Endodermal cell (in vitro differentiated cells): ENCODE results near the gene CPTP. TPM values are rescaled to one million over a fixed set of nuclear protein-coding genes. Genes with fewer than 3 reads are reported as not detected.

Experiments used
- DNase-seq: peaks from one replicate; pipeline ENCODE4 v3.0.0-alpha.2; 2017
- H3K27ac ChIP-seq: 2 replicates; pipeline ENCODE4 v1.5.1; 2013; ENCODE audit warnings: mild to moderate bottlenecking, low read depth, low read length, moderate library complexity
- H3K27me3 ChIP-seq: 2 replicates; pipeline ENCODE4 v1.6.1; 2013; ENCODE audit warnings: mild to moderate bottlenecking, low read length, moderate library complexity; ENCODE audit not compliant: insufficient read depth, control insufficient read depth, poor library complexity, severe bottlenecking
- H3K36me3 ChIP-seq: 2 replicates; pipeline ENCODE4 v1.7.0; 2013; ENCODE audit warnings: mild to moderate bottlenecking, low read length, moderate library complexity; ENCODE audit not compliant: control insufficient read depth, insufficient read depth
- H3K4me1 ChIP-seq: one replicate; pipeline ENCODE4 v1.7.0; 2013; ENCODE audit warnings: low read length; ENCODE audit not compliant: control insufficient read depth, insufficient read depth
- H3K4me3 ChIP-seq: 2 replicates; pipeline ENCODE4 v1.5.1; 2013; ENCODE audit warnings: mild to moderate bottlenecking, low read length, moderate library complexity
- H3K9ac ChIP-seq: 2 replicates; pipeline ENCODE4 v1.6.1; 2013; ENCODE audit warnings: mild to moderate bottlenecking, low read length, moderate library complexity; ENCODE audit not compliant: poor library complexity, severe bottlenecking; ENCODE audit errors: extremely low read depth
- H3K9me3 ChIP-seq: 2 replicates; pipeline ENCODE4 v1.6.1; 2013; ENCODE audit warnings: mild to moderate bottlenecking, low read length, moderate library complexity; ENCODE audit not compliant: control insufficient read depth
- H3K27ac Mint-ChIP-seq: 2 replicates; pipeline ENCODE4 v1.8.0; 2020; ENCODE audit warnings: mixed read lengths
- H3K27me3 Mint-ChIP-seq: 2 replicates; pipeline ENCODE4 v1.8.0; 2021; ENCODE audit warnings: mild to moderate bottlenecking, mixed read lengths; ENCODE audit not compliant: insufficient read depth
- H3K36me3 Mint-ChIP-seq: 2 replicates; pipeline ENCODE4 v1.8.0; 2020; ENCODE audit warnings: low read depth, mixed read lengths
- H3K4me1 Mint-ChIP-seq: 2 replicates; pipeline ENCODE4 v1.8.0; 2020; ENCODE audit warnings: mixed read lengths
- H3K4me3 Mint-ChIP-seq: 2 replicates; pipeline ENCODE4 v1.8.0; 2020; ENCODE audit warnings: mild to moderate bottlenecking, moderate library complexity, mixed read lengths
- H3K9me3 Mint-ChIP-seq: 2 replicates; pipeline ENCODE4 v1.8.0; 2020; ENCODE audit warnings: mild to moderate bottlenecking, mixed read lengths
- CTCF ChIP-seq: fragments of 200-600 bp; sonication (generic); conservative IDR thresholded peaks from 2 replicates; pipeline ENCODE4 v1.5.0; 2021; ENCODE audit warnings: antibody characterized with exemption, mild to moderate bottlenecking
- WGBS, 2 experiments: methylation state at CpG; one replicate each; pipeline versions ENCODE4 v1.1.5 to v1.1.7; 2013; ENCODE audit warnings: missing lambda C conversion rate in 2 of 2, mixed read lengths in 1 of 2; ENCODE audit not compliant: insufficient coverage in 1 of 2, insufficient read length in 1 of 2; 5-methylcytosine and 5-hydroxymethylcytosine counted together
- total RNA-seq, 2 donors: library from RNA; stranded (reverse); fragmentation: NEBNext Ultra II Directional in 1 of 2; extraction: Animal tissue kit (Norgen Biotek cat#: 25700) in 1 of 2; gene quantifications; 2 replicates in 1 of 2; 3 replicates in 1 of 2; pipeline ENCODE4 v1.2.1, GENCODE V29; 2021

The CPTP gene
- total RNA-seq, 2 donors from 2014 or later, result 12.0 to 13.6 TPM

GRCh38 chr1:1348420-1349255 lies 24.0 kb downstream of the CPTP start:
- Mint-ChIP-seq H3K4me3 (peak overlapping the region; percentile 67), H3K36me3 (no peaks in the 10 kb centered on the region), H3K9me3 (no peaks in the 10 kb centered on the region), H3K4me1 (peaks cover 10% of the 10 kb centered on the region), H3K27me3 (no peaks in the 10 kb centered on the region), H3K27ac (no peak overlapping the region)
- peak overlapping the region; percentile 90 for H3K4me3 ChIP-seq
- peaks cover 8% of the 10 kb centered on the region for H3K4me1 ChIP-seq
- peak overlapping the region; percentile 63 for H3K9ac ChIP-seq
- H3K36me3 ChIP-seq, result peaks cover 7% of the 10 kb centered on the region
- no peaks in the 10 kb centered on the region for H3K27me3 ChIP-seq
- no peaks in the 10 kb centered on the region for H3K9me3 ChIP-seq
- DNase-seq, result peak; percentile 73
- 1 to 2% methylated on average over 23 to 109 of the region's 109 CpGs for WGBS, 2 experiments
- H3K27ac ChIP-seq, result no peak overlapping the region
- no peak for TF ChIP-seq CTCF

GRCh38 chr1:1349256-1350012 lies 24.8 kb downstream of the CPTP start, which contains the start of gene DVL1:
Gene DVL1 (minus strand): TSS chr1:1349418. CDS start chr1:1349065, 353 bp downstream.
- peaks cover 8% of the 10 kb centered on the region for H3K4me1 ChIP-seq
- TF ChIP-seq CTCF, result peak; percentile 70
- whole genome bisulfite sequencing, 2 experiments, result 0% methylated on average over 28 to 118 of the region's 122 CpGs
- H3K4me3 Mint-ChIP-seq, result peak within 1 kb of the TSS; percentile 67
- H3K9me3 Mint-ChIP-seq, result no peaks in the 10 kb centered on the region
- no peaks in the 10 kb centered on the region for H3K27me3 ChIP-seq
- H3K36me3 Mint-ChIP-seq, result no peaks in the 10 kb centered on the region
- H3K36me3 ChIP-seq, result peaks cover 7% of the 10 kb centered on the region
- peaks cover 10% of the 10 kb centered on the region for H3K4me1 Mint-ChIP-seq
- peak within 1 kb of the TSS; percentile 86 for H3K27ac ChIP-seq
- H3K9me3 ChIP-seq, result no peaks in the 10 kb centered on the region
- no peak within 1 kb of the TSS for H3K27ac Mint-ChIP-seq
- H3K4me3 ChIP-seq, result peak within 1 kb of the TSS; percentile 90
- DNase-seq, result peak; percentile 87
- peaks cover 6% of the 10 kb centered on the region for H3K27me3 Mint-ChIP-seq
- peak within 1 kb of the TSS; percentile 63 for H3K9ac ChIP-seq

GRCh38 chr1:1351511-1352427 lies 27.2 kb downstream of the CPTP start:
- no peak overlapping the region for H3K4me3 ChIP-seq
- H3K4me1 ChIP-seq, result peaks cover 8% of the 10 kb centered on the region
- peak overlapping the region; percentile 68 for H3K27ac ChIP-seq
- H3K36me3 ChIP-seq, result peaks cover 7% of the 10 kb centered on the region
- peaks cover 10% of the 10 kb centered on the region for H3K4me1 Mint-ChIP-seq
- H3K4me3 Mint-ChIP-seq, result peak overlapping the region; percentile 42
- 69 to 72% methylated on average over 17 to 28 of the region's 29 CpGs for WGBS, 2 experiments
- peaks cover 9% of the 10 kb centered on the region for H3K27me3 Mint-ChIP-seq
- H3K9ac ChIP-seq, result no peak overlapping the region
- H3K27ac Mint-ChIP-seq, result peak overlapping the region; percentile 67
- TF ChIP-seq CTCF, result no peak
- H3K9me3 ChIP-seq, result no peaks in the 10 kb centered on the region
- peak; percentile 59 for DNase-seq
- H3K9me3 Mint-ChIP-seq, result no peaks in the 10 kb centered on the region
- no peaks in the 10 kb centered on the region for H3K27me3 ChIP-seq
- no peaks in the 10 kb centered on the region for H3K36me3 Mint-ChIP-seq
